Esophagus muscularis mucosa (tissue), 4 donors: ENCODE data around the gene POLR3A.

ENCODE experiments used
- EP300 ChIP-seq: sonication (generic); formaldehyde crosslinking; IDR thresholded peaks from one replicate; pipeline ENCODE4 v1.6.1; 2017; ENCODE audit warnings: antibody characterized with exemption
- POLR2A ChIP-seq: fragments of 450-650 bp; IDR thresholded peaks from one replicate; pipeline ENCODE4 v1.6.1; 2017; ENCODE audit warnings: antibody characterized with exemption, moderate library complexity, mild to moderate bottlenecking, low read depth
- POLR2AphosphoS5 ChIP-seq, 2 donors: sonication (generic); formaldehyde crosslinking; IDR thresholded peaks; one replicate each; pipeline ENCODE4 v1.6.1; 2017; ENCODE audit warnings: antibody characterized with exemption in 2 of 2
- TF ChIP-seq, protein P1 (sequence below), 3 experiments: fragments of 200-600 bp in 2 of 3; fragments of 450-650 bp in 1 of 3; sonication (generic) in 2 of 3; IDR thresholded peaks; one replicate each; pipeline ENCODE4 v1.5.1; 2017 to 2019; ENCODE audit warnings: antibody characterized with exemption in 3 of 3, mild to moderate bottlenecking in 2 of 3, moderate library complexity in 1 of 3

DNA sequence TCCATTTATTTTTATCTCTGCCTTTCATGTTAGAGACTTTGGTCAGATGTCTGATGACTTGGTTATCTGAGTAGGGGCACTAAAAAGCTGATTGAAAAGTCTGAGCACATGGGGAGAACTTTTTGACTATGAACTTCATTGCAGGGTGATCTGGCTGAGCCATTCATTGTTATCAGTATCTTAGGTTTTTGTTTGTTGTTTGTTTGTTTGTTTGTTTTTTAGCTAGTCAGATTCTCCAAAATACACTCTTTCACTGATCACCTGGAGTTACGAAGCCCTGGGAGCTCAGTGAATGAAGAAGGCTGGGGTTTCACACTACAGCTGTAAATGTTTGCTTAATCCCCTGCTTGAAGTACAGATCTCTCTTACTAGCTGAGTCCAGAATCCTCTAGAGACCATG is 74.2 kb downstream of the POLR3A start:
- TF ChIP-seq, protein P1, sequence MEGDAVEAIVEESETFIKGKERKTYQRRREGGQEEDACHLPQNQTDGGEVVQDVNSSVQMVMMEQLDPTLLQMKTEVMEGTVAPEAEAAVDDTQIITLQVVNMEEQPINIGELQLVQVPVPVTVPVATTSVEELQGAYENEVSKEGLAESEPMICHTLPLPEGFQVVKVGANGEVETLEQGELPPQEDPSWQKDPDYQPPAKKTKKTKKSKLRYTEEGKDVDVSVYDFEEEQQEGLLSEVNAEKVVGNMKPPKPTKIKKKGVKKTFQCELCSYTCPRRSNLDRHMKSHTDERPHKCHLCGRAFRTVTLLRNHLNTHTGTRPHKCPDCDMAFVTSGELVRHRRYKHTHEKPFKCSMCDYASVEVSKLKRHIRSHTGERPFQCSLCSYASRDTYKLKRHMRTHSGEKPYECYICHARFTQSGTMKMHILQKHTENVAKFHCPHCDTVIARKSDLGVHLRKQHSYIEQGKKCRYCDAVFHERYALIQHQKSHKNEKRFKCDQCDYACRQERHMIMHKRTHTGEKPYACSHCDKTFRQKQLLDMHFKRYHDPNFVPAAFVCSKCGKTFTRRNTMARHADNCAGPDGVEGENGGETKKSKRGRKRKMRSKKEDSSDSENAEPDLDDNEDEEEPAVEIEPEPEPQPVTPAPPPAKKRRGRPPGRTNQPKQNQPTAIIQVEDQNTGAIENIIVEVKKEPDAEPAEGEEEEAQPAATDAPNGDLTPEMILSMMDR (IDR thresholded peaks at IDR 0.05), result no peak
- no peak for TF ChIP-seq POLR2A
- TF ChIP-seq POLR2AphosphoS5 (IDR thresholded peaks at IDR 0.05), result no peak
- TF ChIP-seq EP300, result no peak
